Stimulated activated CD8-positive, alpha-beta memory T cell treated with anti-CD3 and anti-CD28 coated beads, Interleukin-7, amount 100 ng/mL, for 24 hours (primary cell): ENCODE data around the gene SCFD2.
"Not testable (repeated sequence)": the region's sequence is repeated elsewhere in the genome, so short reads cannot be mapped to it uniquely, and the experiment has no call there.

ENCODE experiments used
- DNase-seq: peaks from one replicate; pipeline ENCODE4 v3.0.0-alpha.2; 2020; ENCODE audit warnings: low read depth

The SCFD2 gene

GRCh38 chr4:53012738-53013137 lies 353.1 kb downstream of the SCFD2 start:
- no peak for DNase-seq

- DNase-seq = no peak
Measured at GRCh38 chr4:53011259-53011905, 354.5 kb downstream of the SCFD2 start.

DNA sequence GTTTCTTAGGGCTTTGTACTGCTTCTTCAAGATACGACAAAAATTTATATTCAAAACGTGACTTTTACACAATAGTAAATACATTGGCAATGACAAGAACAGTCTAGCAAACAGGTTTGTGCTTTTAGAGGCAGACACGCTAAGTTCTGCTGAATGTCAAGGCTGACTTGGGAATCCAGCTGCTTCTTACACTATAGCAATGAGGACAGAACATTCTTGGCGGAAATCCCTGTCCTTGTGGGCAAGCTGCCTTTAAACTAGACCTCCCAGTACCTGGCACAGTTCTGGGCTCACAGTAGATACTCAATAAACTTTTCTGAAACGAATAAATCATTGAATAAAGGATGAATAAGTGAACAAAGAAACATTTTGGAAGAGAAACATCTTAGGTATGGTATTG lies 355.5 kb downstream of the SCFD2 start:
- DNase-seq = no peak

GRCh38 chr4:53009824-53010223 lies 356.0 kb downstream of the SCFD2 start:
- no peak for DNase-seq

- no peak for DNase-seq
Measured at GRCh38 chr4:53007024-53007423, 358.8 kb downstream of the SCFD2 start.

DNA sequence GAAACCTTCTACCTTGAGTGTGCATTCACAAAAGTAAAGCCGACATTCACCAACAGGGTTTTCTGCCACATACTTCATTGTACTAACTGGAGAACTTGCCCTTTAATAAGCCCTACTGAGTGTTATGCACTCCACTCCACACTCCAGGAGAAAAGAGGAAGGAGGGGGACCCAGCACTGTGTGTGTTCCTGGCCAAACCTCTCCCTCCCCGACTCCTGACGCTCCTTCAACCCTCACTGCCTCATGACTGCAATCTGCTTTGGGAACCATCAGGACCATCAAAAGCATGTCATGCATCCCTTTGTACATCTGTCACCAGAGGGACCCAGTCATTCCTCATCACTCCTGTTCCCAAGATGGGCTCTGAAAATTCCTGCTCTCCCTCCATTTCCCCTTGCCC lies 360.1 kb downstream of the SCFD2 start:
- DNase-seq = no peak

DNA sequence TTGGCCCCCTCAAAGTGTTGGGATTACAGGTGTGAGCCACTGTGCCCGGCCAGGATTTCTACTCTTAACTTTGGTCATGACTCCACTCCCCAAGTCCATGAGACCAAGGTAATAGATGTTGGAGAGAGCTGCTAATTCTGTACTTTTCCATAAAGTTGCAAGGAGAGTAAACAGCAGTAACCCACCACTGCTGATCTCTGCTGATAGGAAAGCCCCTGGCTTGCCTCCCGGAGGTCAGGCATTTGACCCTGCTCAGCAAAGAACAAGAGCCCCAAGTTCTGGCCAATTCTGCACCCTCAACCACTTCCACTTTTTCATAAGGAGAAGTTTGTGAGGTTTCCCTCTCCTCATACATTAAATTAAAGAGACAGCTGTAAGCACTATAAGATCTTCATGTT lies 360.7 kb downstream of the SCFD2 start:
- DNase-seq = no peak

DNA sequence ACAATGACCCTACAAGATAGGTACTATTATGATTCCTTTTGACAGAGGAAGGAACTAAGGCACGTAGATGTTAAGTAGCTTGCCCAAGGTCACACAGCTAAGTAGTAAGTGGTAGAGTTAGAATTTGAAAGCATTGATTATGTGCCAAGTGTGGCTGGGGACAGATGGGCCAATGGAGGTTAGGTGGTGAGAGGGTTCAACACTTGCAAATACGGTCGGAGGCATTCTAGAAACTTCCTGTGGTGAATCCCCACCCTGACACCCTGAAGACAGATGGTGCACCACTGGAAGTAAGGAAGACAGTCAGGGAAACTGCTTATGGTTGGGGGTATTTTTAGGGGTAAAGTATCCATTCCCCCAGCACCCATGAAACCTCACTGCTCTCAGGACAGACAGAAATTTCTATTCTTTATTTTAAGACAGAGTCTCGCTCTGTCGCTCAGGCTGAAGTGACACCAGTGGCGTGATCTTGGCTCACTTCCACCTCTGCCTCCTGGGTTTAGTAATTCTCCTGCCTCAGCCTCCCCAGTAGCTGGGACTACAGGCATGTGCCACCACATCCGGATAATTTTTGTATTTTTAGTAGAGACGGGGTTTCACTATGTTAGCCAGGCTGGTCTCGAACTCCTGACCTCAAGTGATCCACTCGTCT lies 361.2 kb downstream of the SCFD2 start:
- DNase-seq = no peak

DNA sequence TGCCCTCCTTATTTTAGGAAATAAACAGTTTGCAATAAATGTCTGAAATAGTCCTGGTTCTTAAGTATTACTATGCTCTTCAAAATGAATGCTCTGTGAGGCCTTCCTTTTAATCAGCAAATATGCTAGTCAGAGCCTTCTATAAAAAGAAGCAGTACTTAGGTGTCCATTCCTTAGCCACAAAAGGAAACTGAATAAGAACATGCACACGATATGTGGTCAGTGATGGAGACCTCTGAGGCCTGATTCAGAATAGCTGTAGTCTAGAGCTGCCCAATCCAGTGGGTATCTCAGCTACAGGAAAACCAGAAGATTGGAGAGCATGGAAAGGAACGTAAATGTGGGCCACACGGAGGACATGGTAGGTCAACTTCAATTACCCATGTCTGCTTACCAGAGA lies 361.9 kb downstream of the SCFD2 start:
- DNase-seq = no peak

DNA sequence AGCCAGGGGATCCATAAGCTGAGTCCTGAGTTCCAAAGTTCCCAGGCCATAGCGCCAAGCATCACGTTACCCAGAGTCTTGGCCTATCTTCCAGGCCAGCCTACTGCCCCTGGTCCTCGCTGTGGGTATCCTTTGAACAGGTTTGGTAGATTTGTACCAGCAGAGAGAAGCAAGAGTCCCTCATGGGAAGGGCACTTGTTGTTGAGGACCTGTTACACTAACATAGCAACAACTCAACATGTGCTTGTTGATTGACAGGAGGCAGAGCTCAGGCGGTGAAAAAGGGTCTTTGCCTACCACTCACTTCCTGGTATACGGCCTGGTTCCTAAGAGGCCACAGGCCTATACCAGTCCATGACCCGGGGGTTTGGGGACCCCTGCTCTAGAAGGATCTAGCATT lies 365.3 kb downstream of the SCFD2 start:
- no peak for DNase-seq

DNA sequence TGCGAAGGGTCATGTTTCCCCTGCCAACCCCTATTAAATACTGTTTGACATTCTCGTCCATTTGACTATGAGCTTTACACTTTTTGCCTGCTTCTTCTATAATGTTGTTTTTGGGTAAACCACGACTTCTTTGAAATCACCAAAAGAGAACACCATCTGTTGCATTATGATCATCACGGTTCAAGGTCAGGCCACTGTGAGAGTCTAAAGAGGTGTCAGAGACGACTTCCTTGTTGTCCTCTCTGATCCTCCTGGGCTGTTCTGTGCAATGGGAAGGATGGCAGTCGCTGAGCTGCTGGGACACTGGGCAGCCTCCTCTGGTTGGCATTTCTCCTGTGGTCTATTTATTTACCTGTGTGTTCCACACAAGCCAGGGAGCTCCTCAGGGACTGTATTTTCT lies 366.2 kb downstream of the SCFD2 start:
- DNase-seq = no peak

- no peak for DNase-seq
Measured at GRCh38 chr4:52998413-52998812, 367.4 kb downstream of the SCFD2 start.

- no peak for DNase-seq
Measured at GRCh38 chr4:52997132-52997416, 368.8 kb downstream of the SCFD2 start.

DNA sequence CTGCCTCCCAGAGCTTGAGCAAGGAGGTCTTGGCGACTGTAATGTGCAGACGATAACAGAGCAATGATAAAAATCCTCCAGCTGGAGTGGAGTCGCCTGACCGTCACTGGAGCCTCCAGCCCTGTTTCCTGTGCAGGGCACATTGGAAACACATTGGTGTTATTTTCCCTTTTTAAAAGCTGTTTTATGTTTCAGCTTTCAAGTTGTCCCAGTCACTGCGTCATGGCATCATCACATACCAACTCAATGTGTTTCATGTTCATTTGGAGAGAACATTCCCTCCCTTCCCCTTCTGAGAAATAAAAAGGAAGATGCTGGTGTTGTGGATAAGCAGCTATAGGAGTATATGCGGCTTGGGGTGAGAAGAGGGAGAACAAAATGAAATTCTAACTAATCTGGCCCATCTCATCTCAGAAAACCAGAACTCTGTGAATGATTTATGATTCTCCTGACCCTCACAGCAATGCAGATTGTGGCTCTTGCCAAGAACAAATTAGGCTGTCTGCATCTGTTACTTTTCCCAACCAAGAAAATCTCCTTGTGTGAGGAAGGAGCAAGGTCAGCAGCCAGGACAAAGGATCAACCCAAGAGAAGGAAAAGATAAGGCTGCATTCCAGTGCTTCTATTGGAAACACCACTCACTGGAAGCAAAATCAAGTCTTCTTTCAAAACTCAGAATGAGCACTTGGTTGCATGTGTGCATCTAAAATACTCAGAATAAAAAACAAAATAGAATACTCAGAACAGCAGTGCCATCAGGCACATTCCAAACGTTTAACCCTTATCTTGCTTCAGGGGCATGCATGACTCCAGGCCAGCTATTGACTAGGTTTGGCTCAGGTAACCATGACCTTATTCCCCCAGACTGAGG lies 369.4 kb downstream of the SCFD2 start:
- no peak for DNase-seq

DNA sequence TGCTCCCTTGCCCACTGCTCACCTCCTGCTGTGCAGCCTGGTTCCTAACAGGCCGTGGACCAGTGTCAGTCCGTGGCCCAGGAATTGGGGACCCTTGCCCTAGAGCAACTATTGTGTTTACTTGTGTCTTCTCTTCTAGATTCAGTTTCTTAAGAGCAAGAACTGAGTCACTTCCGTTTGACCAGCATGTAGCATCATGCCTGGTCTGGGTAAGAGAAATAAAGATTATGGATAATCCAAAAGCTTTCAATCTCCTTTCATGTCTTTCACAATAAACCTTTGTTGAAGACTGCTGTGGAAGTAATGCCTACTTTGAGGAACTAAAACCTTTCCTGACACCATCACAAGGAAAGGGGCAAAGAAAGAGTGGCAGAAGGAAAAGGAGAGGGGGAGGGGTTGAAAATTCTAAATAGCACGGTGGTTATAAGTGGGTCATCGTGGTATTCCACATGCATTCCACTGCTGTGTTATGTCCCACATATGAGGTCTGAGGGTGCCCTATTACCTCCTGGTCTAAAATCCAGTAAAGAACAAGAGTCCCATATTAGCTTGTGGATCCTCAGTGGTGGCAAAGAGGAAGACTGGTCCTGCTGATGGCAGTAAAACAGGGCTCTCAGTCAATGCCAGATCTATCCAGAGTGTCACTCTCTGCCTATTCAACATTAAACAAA lies 370.4 kb downstream of the SCFD2 start:
- no peak for DNase-seq

GRCh38 chr4:52994567-52994966 lies 371.3 kb downstream of the SCFD2 start:
- no peak for DNase-seq

- DNase-seq = no peak
Measured at GRCh38 chr4:52993771-52994170, 372.1 kb downstream of the SCFD2 start.

DNA sequence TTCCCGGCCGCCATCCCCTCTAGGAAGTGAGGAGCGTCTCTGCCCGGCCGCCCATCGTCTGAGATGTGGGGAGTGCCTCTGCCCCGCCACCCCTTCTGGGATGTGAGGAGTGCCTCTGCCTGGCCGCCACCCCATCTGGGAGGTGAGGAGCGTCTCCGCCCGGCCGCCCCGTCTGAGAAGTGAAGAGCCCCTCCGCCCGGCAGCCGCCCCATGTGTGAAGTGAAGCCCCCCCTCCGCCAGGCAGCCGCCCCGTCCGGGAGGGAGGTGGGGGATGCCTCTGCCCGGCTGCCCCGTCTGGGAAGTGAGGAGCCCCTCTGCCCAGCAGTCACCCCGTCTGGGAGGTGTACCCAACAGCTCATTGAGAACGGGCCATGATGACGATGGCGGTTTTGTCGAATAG lies 373.3 kb downstream of the SCFD2 start:
- not testable (repeated sequence) for DNase-seq

- DNase-seq = no peak
Measured at GRCh38 chr4:52991472-52991871, 374.4 kb downstream of the SCFD2 start.

- DNase-seq = no peak
Measured at GRCh38 chr4:52990706-52991105, 375.2 kb downstream of the SCFD2 start.

GRCh38 chr4:52989865-52990264 lies 376.0 kb downstream of the SCFD2 start:
- no peak for DNase-seq

DNA sequence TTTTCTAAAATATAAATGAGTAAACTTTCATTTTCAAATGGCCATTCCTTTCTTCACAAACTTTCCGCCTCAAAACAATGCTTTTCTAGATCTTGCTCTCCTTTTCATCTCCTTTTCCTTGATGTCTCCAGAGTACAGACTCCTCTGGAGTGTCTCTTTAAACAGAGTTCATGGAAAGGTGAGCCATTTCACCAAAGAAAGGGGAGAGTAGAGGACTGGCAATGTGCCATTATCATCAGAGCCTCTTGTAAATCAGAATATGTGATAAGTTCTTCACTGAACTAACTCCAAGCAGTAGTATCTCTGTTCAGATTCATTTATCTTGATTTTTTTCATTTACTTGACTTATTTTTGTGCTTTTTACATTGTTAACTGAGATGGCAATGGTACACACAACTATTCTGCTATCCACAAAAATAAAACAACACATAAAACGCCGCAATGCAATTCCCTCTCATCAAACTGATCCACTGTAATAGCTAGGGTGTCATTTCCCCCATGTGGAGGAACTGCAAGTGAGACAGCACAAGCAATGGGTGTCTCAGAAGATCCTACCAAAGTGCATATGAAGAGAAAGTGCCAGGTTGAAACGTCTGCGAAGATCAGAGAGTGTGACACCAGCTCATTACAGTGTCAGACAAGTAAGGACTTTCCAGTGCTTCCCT lies 378.3 kb downstream of the SCFD2 start:
- DNase-seq = no peak
